ENCODE measurements around the gene CLVS2.

CLVS2 gene

GRCh38 chr6:123001540-123001939 lies 5.5 kb downstream of the CLVS2 start:
- Histone ChIP-seq H3K4me3 (no peak overlapping the region), H3K4me1 (no peaks in the 10 kb centered on the region)
- in situ Hi-C loops (cut with MboI; ENCODE audit: low sequenced_read_pairs) = no loop called here

DNA sequence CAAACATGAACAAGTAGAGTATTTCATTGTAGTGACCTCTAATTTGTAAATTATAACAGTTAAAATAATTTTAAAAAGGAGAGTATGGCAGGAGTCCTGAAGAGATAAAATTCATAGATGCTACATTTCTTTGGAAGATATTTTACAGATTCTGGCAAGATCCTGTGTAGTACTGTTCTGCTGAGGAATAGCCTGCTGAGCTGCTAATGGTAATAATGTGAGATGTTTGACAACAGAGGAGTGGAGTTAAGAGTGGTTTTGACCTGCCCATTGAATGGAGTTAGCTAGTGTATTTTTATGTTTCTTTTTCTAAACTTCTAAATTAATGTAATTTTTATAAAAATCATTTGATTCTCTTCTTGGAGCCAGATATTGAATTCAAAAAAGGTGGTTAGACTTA lies 11.8 kb downstream of the CLVS2 start:
- Histone ChIP-seq H3K4me1 (no peaks in the 10 kb centered on the region), H3K36me3 (replicated peaks) (no peaks in the 10 kb centered on the region), H3K4me3 (no peak overlapping the region), H3K9me3 (no peaks in the 10 kb centered on the region), H3K27me3 (ENCODE audit: low read depth) (no peaks in the 10 kb centered on the region)
- no peak for DNase-seq (ENCODE audit: low spot score in 2 of 2)
- in situ Hi-C loops (cut with MboI; ENCODE audit: low sequenced_read_pairs) = no loop called here

More at GRCh38 chr6:123001540-123001939, 5.5 kb downstream of the CLVS2 start:
- H3K27me3 ChIP-seq (ENCODE audit: low read depth) = peaks cover 23% of the 10 kb centered on the region
- no peak for DNase-seq (ENCODE audit: low spot score in 2 of 2)
- H3K36me3 ChIP-seq (replicated peaks) = no peaks in the 10 kb centered on the region
- H3K9me3 ChIP-seq = no peaks in the 10 kb centered on the region

GRCh38 chr6:123009059-123009458 lies 13.0 kb downstream of the CLVS2 start:
- in situ Hi-C loops (cut with MboI; ENCODE audit: low sequenced_read_pairs) = no loop called here

DNA sequence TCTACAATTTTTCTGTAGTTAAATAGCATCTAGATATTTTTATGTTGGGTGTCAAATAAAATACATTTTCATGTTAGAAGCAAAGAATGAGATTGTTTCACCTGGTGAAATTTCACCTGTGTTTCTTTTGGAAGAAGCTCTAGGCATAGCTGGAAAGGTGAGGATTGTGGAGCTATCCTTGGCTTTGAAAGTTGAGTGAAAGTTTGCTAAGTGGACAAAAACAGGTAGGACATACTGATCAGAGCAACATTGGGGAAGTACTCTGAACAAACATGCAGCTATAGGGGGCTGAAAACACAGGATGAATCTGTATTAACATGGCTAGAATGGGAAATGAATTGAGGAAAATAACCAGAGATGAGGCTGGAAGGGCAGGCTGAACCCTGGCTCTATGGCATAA lies 18.8 kb downstream of the CLVS2 start:
- no peaks in the 10 kb centered on the region for H3K36me3 ChIP-seq (replicated peaks)
- DNase-seq (ENCODE audit: low spot score in 2 of 2) = no peak
- in situ Hi-C loops (cut with MboI; ENCODE audit: low sequenced_read_pairs) = no loop called here

More at GRCh38 chr6:123009059-123009458, 13.0 kb downstream of the CLVS2 start:
- no peak overlapping the region for H3K4me3 ChIP-seq
- no peaks in the 10 kb centered on the region for H3K36me3 ChIP-seq (replicated peaks)
- H3K4me1 ChIP-seq = no peaks in the 10 kb centered on the region
- H3K27me3 ChIP-seq (ENCODE audit: low read depth) = no peaks in the 10 kb centered on the region
- DNase-seq (ENCODE audit: low spot score in 2 of 2) = no peak
- H3K9me3 ChIP-seq = no peaks in the 10 kb centered on the region

GRCh38 chr6:123016431-123017103 lies 20.5 kb downstream of the CLVS2 start:
- in situ Hi-C loops (cut with MboI; ENCODE audit: low sequenced_read_pairs) = no loop called here
- Histone ChIP-seq H3K36me3 (replicated peaks) (no peaks in the 10 kb centered on the region), H3K27me3 (ENCODE audit: low read depth) (no peaks in the 10 kb centered on the region), H3K4me1 (no peaks in the 10 kb centered on the region), H3K9me3 (no peaks in the 10 kb centered on the region), H3K4me3 (no peak overlapping the region)
- no peak for DNase-seq (ENCODE audit: low spot score in 2 of 2)

More for the DNA sequence above, 18.8 kb downstream of the CLVS2 start:
- Histone ChIP-seq H3K27me3 (ENCODE audit: low read depth) (no peaks in the 10 kb centered on the region), H3K4me1 (no peaks in the 10 kb centered on the region), H3K9me3 (no peaks in the 10 kb centered on the region), H3K4me3 (no peak overlapping the region)

- no peak for DNase-seq (ENCODE audit: low spot score in 2 of 2)
- Histone ChIP-seq H3K27me3 (ENCODE audit: low read depth) (no peaks in the 10 kb centered on the region), H3K4me3 (no peak overlapping the region), H3K9me3 (no peaks in the 10 kb centered on the region), H3K4me1 (no peaks in the 10 kb centered on the region), H3K36me3 (replicated peaks) (no peaks in the 10 kb centered on the region)
- in situ Hi-C loops (cut with MboI; ENCODE audit: low sequenced_read_pairs) = no loop called here
Measured at GRCh38 chr6:123017104-123017682, 21.2 kb downstream of the CLVS2 start.

DNA sequence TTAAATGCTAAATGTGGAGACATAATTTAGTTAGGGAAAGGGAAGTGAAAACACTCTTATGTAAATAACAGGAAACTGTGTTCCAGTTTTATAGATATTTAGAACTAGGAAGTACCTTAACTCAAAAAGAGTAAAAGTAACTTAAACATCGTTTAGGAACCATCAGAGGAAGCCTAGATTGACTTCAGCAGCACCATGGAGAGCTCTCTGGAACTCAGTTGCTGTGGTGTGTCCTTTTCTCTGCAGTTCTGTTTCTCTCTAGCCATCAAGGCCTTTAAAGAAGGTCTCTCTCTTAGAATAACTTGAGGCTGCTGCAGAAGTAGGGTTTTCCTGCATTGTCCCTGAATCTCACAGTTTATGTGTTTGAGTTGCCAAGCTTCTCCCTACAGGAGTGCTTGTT lies 26.9 kb downstream of the CLVS2 start:
- in situ Hi-C loops (cut with MboI; ENCODE audit: low sequenced_read_pairs) = no loop called here
- H3K36me3 ChIP-seq (replicated peaks) = no peaks in the 10 kb centered on the region
- no peaks in the 10 kb centered on the region for H3K27me3 ChIP-seq (ENCODE audit: low read depth)
- no peaks in the 10 kb centered on the region for H3K4me1 ChIP-seq
- H3K4me3 ChIP-seq = no peak overlapping the region
- no peaks in the 10 kb centered on the region for H3K9me3 ChIP-seq
- DNase-seq (ENCODE audit: low spot score in 2 of 2) = peak in 1 of 2 experiments; percentile 9

GRCh38 chr6:123024976-123025375 lies 28.9 kb downstream of the CLVS2 start:
- in situ Hi-C loops (cut with MboI; ENCODE audit: low sequenced_read_pairs) = no loop called here
- no peaks in the 10 kb centered on the region for H3K4me1 ChIP-seq
- H3K27me3 ChIP-seq (ENCODE audit: low read depth) = no peaks in the 10 kb centered on the region
- no peaks in the 10 kb centered on the region for H3K9me3 ChIP-seq
- no peak overlapping the region for H3K4me3 ChIP-seq
- DNase-seq (ENCODE audit: low spot score in 2 of 2) = no peak
- no peaks in the 10 kb centered on the region for H3K36me3 ChIP-seq (replicated peaks)

DNA sequence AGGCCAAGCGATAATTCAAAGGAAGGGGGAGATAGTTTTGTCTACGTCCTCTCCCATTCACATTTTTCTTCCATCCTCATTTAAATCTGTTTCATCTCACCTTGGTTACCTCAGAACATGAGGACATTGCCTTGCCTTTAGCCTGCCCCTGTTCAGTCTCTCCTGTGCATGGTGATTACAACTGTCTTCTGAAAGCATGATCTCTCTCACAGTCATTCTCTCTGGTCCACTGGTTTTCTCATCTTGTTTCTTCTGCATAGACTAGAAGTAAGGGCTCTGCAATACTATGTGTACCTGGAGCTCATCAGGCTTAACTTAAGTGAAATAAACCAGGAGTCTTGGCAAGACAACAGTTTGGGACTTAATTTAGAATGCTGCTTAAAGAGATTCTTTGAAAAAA lies 31.4 kb downstream of the CLVS2 start:
- Histone ChIP-seq H3K27me3 (ENCODE audit: low read depth) (no peaks in the 10 kb centered on the region), H3K4me3 (no peak overlapping the region), H3K4me1 (no peaks in the 10 kb centered on the region), H3K36me3 (replicated peaks) (no peaks in the 10 kb centered on the region), H3K9me3 (no peaks in the 10 kb centered on the region)
- DNase-seq (ENCODE audit: low spot score in 2 of 2) = no peak
- in situ Hi-C loops (cut with MboI; ENCODE audit: low sequenced_read_pairs) = no loop called here

DNA sequence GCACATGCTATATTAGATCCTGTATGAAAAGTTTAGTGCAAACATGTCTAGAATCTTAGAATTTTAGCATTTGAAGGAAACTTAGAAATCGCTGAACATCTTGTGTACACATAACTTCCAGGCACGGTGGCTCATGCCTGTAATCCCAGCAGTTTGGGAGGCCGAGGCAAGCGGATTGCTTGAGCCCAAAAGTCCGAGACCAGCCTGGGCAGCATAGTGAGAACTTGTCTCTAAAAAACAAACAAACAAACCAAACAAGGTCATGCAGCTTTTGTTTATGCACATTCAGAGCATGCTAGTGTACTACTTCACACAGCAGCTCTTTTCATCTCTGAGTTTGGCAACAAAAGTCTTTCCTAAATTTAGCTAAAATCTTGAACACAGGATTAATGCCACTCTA lies 32.2 kb downstream of the CLVS2 start:
- DNase-seq (ENCODE audit: low spot score in 2 of 2) = no peak
- no peaks in the 10 kb centered on the region for H3K36me3 ChIP-seq (replicated peaks)
- no peaks in the 10 kb centered on the region for H3K4me1 ChIP-seq
- no peak overlapping the region for H3K4me3 ChIP-seq
- H3K27me3 ChIP-seq (ENCODE audit: low read depth) = no peaks in the 10 kb centered on the region
- in situ Hi-C loops (cut with MboI; ENCODE audit: low sequenced_read_pairs) = no loop called here
- no peaks in the 10 kb centered on the region for H3K9me3 ChIP-seq

DNA sequence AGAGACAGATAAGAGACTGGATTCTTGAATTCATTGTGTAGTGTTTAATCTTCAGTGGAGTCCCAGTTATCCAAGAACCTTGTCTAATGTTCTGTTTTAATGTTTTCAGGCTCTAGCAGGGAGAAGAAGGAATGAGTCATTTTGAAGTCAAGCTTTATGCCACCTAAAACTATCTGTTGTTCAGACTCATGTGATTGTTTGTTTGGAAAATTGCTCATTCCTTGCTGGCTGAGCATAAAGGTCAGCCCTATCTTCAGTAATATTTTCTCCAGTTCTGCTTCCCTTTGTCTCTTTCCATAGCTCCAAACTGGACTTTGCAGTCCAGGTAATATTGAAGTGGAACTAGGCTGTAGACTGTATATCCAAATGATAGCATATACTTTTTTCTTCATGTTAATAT lies 34.2 kb downstream of the CLVS2 start:
- no peaks in the 10 kb centered on the region for H3K4me1 ChIP-seq
- no peaks in the 10 kb centered on the region for H3K9me3 ChIP-seq
- H3K4me3 ChIP-seq = no peak overlapping the region
- H3K36me3 ChIP-seq (replicated peaks) = no peaks in the 10 kb centered on the region
- DNase-seq (ENCODE audit: low spot score in 2 of 2) = no peak
- in situ Hi-C loops (cut with MboI; ENCODE audit: low sequenced_read_pairs) = no loop called here
- H3K27me3 ChIP-seq (ENCODE audit: low read depth) = no peaks in the 10 kb centered on the region

DNA sequence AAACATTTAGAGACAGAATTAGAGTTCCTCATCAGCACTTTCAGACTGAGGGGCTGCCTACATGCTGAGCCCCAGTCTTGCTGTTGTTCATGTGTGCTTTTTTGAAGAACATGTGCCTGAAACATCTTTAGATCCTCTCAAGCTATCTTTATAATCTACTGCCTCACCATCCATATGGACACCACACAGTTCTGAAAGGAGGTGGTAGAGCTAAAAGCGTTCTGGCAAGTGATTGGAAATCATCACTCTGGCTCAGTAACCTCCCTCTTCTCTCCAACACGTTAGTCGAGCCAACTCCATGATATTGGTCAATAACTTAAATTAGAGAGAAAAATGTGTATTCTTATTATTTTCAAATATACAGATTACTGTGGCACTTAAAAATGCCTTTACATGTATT lies 40.6 kb downstream of the CLVS2 start:
- no peak for DNase-seq (ENCODE audit: low spot score in 2 of 2)
- no peak overlapping the region for H3K4me3 ChIP-seq
- 0 out of 2 replicates have a peak, but pooled peaks cover 5% of the 10 kb centered on the region for H3K27me3 ChIP-seq (ENCODE audit: low read depth)
- no peaks in the 10 kb centered on the region for H3K9me3 ChIP-seq
- in situ Hi-C loops (cut with MboI; ENCODE audit: low sequenced_read_pairs) = no loop called here
- H3K4me1 ChIP-seq = no peaks in the 10 kb centered on the region
- H3K36me3 ChIP-seq (replicated peaks) = no peaks in the 10 kb centered on the region

DNA sequence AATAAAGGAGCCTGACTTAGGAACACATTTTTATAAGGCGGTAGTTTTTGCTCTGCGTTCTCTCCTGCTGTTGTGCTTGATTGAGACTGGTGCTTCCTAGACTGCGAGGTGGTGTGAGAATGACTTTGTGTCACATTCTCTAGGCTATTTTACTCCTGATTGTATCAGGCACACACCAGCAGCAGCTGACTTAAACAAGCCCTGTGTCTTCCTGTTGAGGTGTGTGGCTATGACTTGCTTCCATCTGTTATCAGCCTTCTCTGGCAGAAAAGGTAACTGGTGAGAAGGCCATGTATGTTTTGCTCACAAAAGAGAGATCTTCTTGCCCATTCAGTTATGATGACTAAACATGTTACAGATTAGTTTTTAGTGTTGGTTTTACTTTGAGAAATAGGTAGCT lies 43.4 kb downstream of the CLVS2 start:
- Histone ChIP-seq H3K4me3 (no peak overlapping the region), H3K9me3 (no peaks in the 10 kb centered on the region), H3K4me1 (no peaks in the 10 kb centered on the region), H3K27me3 (ENCODE audit: low read depth) (0 out of 2 replicates have a peak, but pooled peaks cover 5% of the 10 kb centered on the region), H3K36me3 (replicated peaks) (no peaks in the 10 kb centered on the region)
- DNase-seq (ENCODE audit: low spot score in 2 of 2) = no peak
- in situ Hi-C loops (cut with MboI; ENCODE audit: low sequenced_read_pairs) = no loop called here

DNA sequence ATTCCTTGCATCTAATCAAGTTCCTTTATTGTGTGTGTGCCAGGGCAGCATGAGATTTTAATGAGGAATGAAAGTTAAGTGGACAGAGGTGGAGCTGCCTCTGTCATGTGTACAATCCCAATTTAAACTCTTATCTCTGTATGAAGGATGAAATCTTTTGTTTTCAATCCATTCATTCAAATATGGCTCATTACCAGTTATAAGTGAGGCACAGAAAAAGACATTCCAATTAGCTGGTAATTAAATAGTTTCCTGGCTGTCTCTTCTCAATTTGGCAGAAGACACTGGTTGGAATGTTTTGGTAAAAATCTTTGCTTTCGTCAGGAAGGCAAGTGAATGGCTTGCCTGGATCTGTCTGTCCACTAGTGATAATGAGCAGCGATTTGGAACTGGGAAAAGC lies 46.4 kb downstream of the CLVS2 start:
- Histone ChIP-seq H3K4me3 (no peak overlapping the region), H3K9me3 (no peaks in the 10 kb centered on the region), H3K27me3 (ENCODE audit: low read depth) (0 out of 2 replicates have a peak, but pooled peaks cover 5% of the 10 kb centered on the region), H3K4me1 (no peaks in the 10 kb centered on the region), H3K36me3 (replicated peaks) (no peaks in the 10 kb centered on the region)
- in situ Hi-C loops (cut with MboI; ENCODE audit: low sequenced_read_pairs) = no loop called here
- no peak for DNase-seq (ENCODE audit: low spot score in 2 of 2)

All from HAP-1 (cell line).